H1 (cell line): ENCODE results near the gene PROSER1. TPM values are rescaled to one million over a fixed set of nuclear protein-coding genes. Genes with fewer than 3 reads are reported as not detected.

Experiments
- CTCF ChIA-PET: fragments of 300-600 bp; sonication (Branson Sonifier 250); formaldehyde crosslinking; loops from one replicate; lab custom pipeline; 2021; ENCODE audit not compliant: partially characterized antibody; lab: Charles Lee
- POLR2A ChIA-PET: fragments of 300-600 bp; sonication (Branson Sonifier 250); formaldehyde crosslinking; loops from one replicate; lab custom pipeline; 2021; ENCODE audit warnings: inconsistent platforms; ENCODE audit not compliant: partially characterized antibody; lab: Charles Lee
- DNase-seq, 2 experiments: peaks; one replicate each; pipeline versions ENCODE4 v3.0.0 to v3.0.0-alpha.2; 2010 to 2022; ENCODE audit warnings: low spot score in 2 of 2, low read depth in 1 of 2, mixed read lengths in 1 of 2
- FAIRE-seq: peaks from 2 replicates; lab custom pipeline; 2011; peaks lifted over from hg19 to GRCh38; lab: Jason Lieb, UNC
- H2AFZ ChIP-seq: 2 replicates; pipeline ENCODE4 v1.8.1; 2012; ENCODE audit warnings: low read length, inconsistent platforms
- H2AK5ac ChIP-seq: 2 replicates; pipeline ENCODE4 v1.6.1; 2013; ENCODE audit warnings: low read depth, low read length
- H2BK120ac ChIP-seq: replicated peaks from 2 replicates; pipeline ENCODE3; 2013; ENCODE audit warnings: low read depth, low read length, inconsistent platforms
- H2BK12ac ChIP-seq: 2 replicates; pipeline ENCODE4 v1.6.1; 2013; ENCODE audit warnings: low read depth, low read length
- H2BK15ac ChIP-seq: 2 replicates; pipeline ENCODE4 v1.6.1; 2013; ENCODE audit warnings: low read length
- H2BK20ac ChIP-seq: 2 replicates; pipeline ENCODE4 v1.6.1; 2013; ENCODE audit warnings: low read length
- H2BK5ac ChIP-seq: 2 replicates; pipeline ENCODE4 v1.6.1; 2013; ENCODE audit warnings: low read depth, low read length
- H3K14ac ChIP-seq: 2 replicates; pipeline ENCODE4 v1.6.1; 2013; ENCODE audit warnings: inconsistent platforms; ENCODE audit not compliant: insufficient read length
- H3K18ac ChIP-seq: 2 replicates; pipeline ENCODE4 v1.6.1; 2013; ENCODE audit warnings: low read length; ENCODE audit errors: extremely low read depth
- H3K23ac ChIP-seq: 2 replicates; pipeline ENCODE4 v1.6.1; 2013; ENCODE audit warnings: inconsistent platforms; ENCODE audit not compliant: insufficient read length
- H3K23me2 ChIP-seq: 2 replicates; pipeline ENCODE4 v1.6.1; 2013; ENCODE audit warnings: low read depth, low read length
- H3K27ac ChIP-seq: 2 replicates; pipeline ENCODE4 v1.6.1; 2011; ENCODE audit warnings: low read depth, low read length, inconsistent platforms
- H3K27me3 ChIP-seq, 4 experiments: replicated peaks in 1 of 4; 1 replicate in 1 of 4; 2 replicates in 3 of 4; pipeline versions ENCODE4 v1.6.1 to v1.8.1; 2011 to 2013; ENCODE audit warnings: low read length in 3 of 4, mild to moderate bottlenecking in 3 of 4, inconsistent platforms in 2 of 4, mixed read lengths in 2 of 4, moderate library complexity in 1 of 4; ENCODE audit not compliant: control insufficient read depth in 3 of 4, insufficient read depth in 3 of 4; ENCODE audit errors: extremely low read depth in 1 of 4
- H3K36me3 ChIP-seq, 4 experiments: 2 replicates each; pipeline versions ENCODE4 v1.6.1 to v1.8.1; 2011 to 2013; ENCODE audit warnings: mild to moderate bottlenecking in 4 of 4, low read length in 3 of 4, moderate library complexity in 2 of 4, control low read depth in 1 of 4, inconsistent platforms in 1 of 4; ENCODE audit not compliant: insufficient read depth in 4 of 4, control insufficient read depth in 2 of 4
- H3K4ac ChIP-seq: replicated peaks from 2 replicates; pipeline ENCODE3; 2013; ENCODE audit warnings: low read length, low read depth, mixed read lengths, inconsistent platforms; ENCODE audit not compliant: insufficient read length
- H3K4me1 ChIP-seq, 4 experiments: replicated peaks in 1 of 4; 1 replicate in 1 of 4; 2 replicates in 3 of 4; pipeline versions ENCODE4 v1.6.1 to v1.8.1; 2011 to 2013; ENCODE audit warnings: low read length in 3 of 4, inconsistent platforms in 2 of 4, mixed read lengths in 1 of 4; ENCODE audit not compliant: insufficient read depth in 4 of 4, control insufficient read depth in 3 of 4
- H3K4me2 ChIP-seq, 2 experiments: 2 replicates each; pipeline versions ENCODE4 v1.6.1 to v1.8.1; 2011 to 2013; ENCODE audit warnings: low read depth in 2 of 2, low read length in 2 of 2, control low read depth in 1 of 2, inconsistent platforms in 1 of 2, mild to moderate bottlenecking in 1 of 2; ENCODE audit not compliant: insufficient read depth in 1 of 2
- H3K4me3 ChIP-seq, 4 experiments: fragments of 200-600, 300-600 bp in 1 of 4; sonication (generic), shearing (Covaris generic), sonication (Bioruptor Twin) in 1 of 4; 2 replicates each; pipeline versions ENCODE4 v1.5.1 to v1.8.1; 2011 to 2016; ENCODE audit warnings: low read length in 4 of 4, low read depth in 3 of 4, control low read depth in 2 of 4, inconsistent platforms in 2 of 4, mild to moderate bottlenecking in 2 of 4, mixed read lengths in 1 of 4, moderate library complexity in 1 of 4; ENCODE audit not compliant: insufficient read depth in 2 of 4; ENCODE audit errors: extremely low read depth in 1 of 4
- H3K56ac ChIP-seq: replicated peaks from 2 replicates; pipeline ENCODE3; 2013; ENCODE audit warnings: low read depth, mild to moderate bottlenecking, mixed read lengths, low read length, inconsistent platforms; ENCODE audit not compliant: insufficient read length
- H3K79me1 ChIP-seq: 2 replicates; pipeline ENCODE4 v1.6.1; 2013; ENCODE audit warnings: low read depth, low read length, control low read depth
- H3K79me2 ChIP-seq, 2 experiments: 2 replicates each; pipeline versions ENCODE4 v1.6.1 to v1.8.1; 2012 to 2013; ENCODE audit warnings: low read length in 2 of 2, mild to moderate bottlenecking in 2 of 2, inconsistent platforms in 1 of 2; ENCODE audit not compliant: insufficient read depth in 2 of 2, control insufficient read depth in 1 of 2
- H3K9ac ChIP-seq, 4 experiments: replicated peaks in 1 of 4; 1 replicate in 1 of 4; 2 replicates in 3 of 4; pipeline versions ENCODE4 v1.6.1 to v1.8.1; 2011 to 2013; ENCODE audit warnings: low read depth in 3 of 4, low read length in 3 of 4, control low read depth in 2 of 4, mild to moderate bottlenecking in 2 of 4, moderate library complexity in 2 of 4, inconsistent platforms in 1 of 4; ENCODE audit errors: extremely low read depth in 1 of 4
- H3K9me3 ChIP-seq, 2 experiments: 2 replicates each; pipeline versions ENCODE4 v1.6.1 to v1.8.1; 2012 to 2013; ENCODE audit warnings: mild to moderate bottlenecking in 2 of 2, moderate library complexity in 2 of 2, control low read depth in 1 of 2, inconsistent platforms in 1 of 2, low read depth in 1 of 2, low read length in 1 of 2, mixed read lengths in 1 of 2; ENCODE audit not compliant: insufficient read depth in 2 of 2
- H4K20me1 ChIP-seq, 2 experiments: replicated peaks in 1 of 2; 2 replicates each; pipeline versions ENCODE3 to v1.8.1; 2011 to 2013; ENCODE audit warnings: inconsistent platforms in 2 of 2, low read length in 2 of 2, mild to moderate bottlenecking in 1 of 2; ENCODE audit not compliant: insufficient read depth in 2 of 2, control insufficient read depth in 1 of 2
- H4K5ac ChIP-seq: 2 replicates; pipeline ENCODE4 v1.6.1; 2013; ENCODE audit warnings: low read length, low read depth, mixed read lengths, inconsistent platforms; ENCODE audit not compliant: insufficient read length
- H4K8ac ChIP-seq: 2 replicates; pipeline ENCODE4 v1.8.0; 2013; ENCODE audit warnings: mild to moderate bottlenecking, moderate library complexity, low read length, inconsistent platforms; ENCODE audit not compliant: insufficient read depth; ENCODE audit errors: extremely low read depth
- H4K91ac ChIP-seq: replicated peaks from 2 replicates; pipeline ENCODE3; 2013; ENCODE audit warnings: low read length, mixed read lengths, inconsistent platforms; ENCODE audit not compliant: insufficient read length
- BCL11A ChIP-seq, 2 experiments: IDR thresholded peaks; one replicate each; pipeline ENCODE4 v1.6.1; 2011; ENCODE audit warnings: low read depth in 2 of 2, low read length in 2 of 2, mild to moderate bottlenecking in 2 of 2
- EGR1 ChIP-seq: IDR thresholded peaks from 2 replicates; pipeline ENCODE4 v1.6.1; 2011; ENCODE audit warnings: low read depth, low read length, borderline replicate concordance
- HDAC6 ChIP-seq: IDR thresholded peaks from one replicate; pipeline ENCODE4 v1.7.1; 2012; ENCODE audit warnings: low read depth, mild to moderate bottlenecking, inconsistent platforms, low read length, moderate library complexity
- NANOG ChIP-seq: IDR thresholded peaks from 2 replicates; pipeline ENCODE4 v1.6.1; 2011; ENCODE audit warnings: low read length, low read depth, mild to moderate bottlenecking, inconsistent platforms; ENCODE audit not compliant: insufficient read depth, poor library complexity, severe bottlenecking
- POLR2AphosphoS5 ChIP-seq: IDR thresholded peaks from 2 replicates; pipeline ENCODE4 v1.6.1; 2011; ENCODE audit warnings: low read depth, low read length
- RXRA ChIP-seq: IDR thresholded peaks from 2 replicates; pipeline ENCODE4 v1.6.1; 2011; ENCODE audit warnings: low read depth, mild to moderate bottlenecking, low read length, moderate library complexity; ENCODE audit not compliant: insufficient read depth
- SIN3A ChIP-seq, 2 experiments: IDR thresholded peaks in 1 of 2; conservative IDR thresholded peaks in 1 of 2; 2 replicates each; pipeline ENCODE4 v1.6.1; 2011 to 2012; ENCODE audit warnings: low read length in 2 of 2, improper control_type of control experiment in 1 of 2, low read depth in 1 of 2, mild to moderate bottlenecking in 1 of 2
- TAF1 ChIP-seq: IDR thresholded peaks from 2 replicates; pipeline ENCODE4 v1.6.1; 2011; ENCODE audit warnings: mild to moderate bottlenecking, low read depth, low read length
- WGBS, 2 experiments: shearing (Covaris generic) in 1 of 2; methylation state at CpG; one replicate each; pipeline versions ENCODE4 v1.1.6 to v1.1.7; 2013 to 2015; ENCODE audit warnings: low lambda C conversion rate in 2 of 2, mixed read lengths in 2 of 2, inconsistent platforms in 1 of 2, low coverage in 1 of 2, missing lambda C conversion rate in 1 of 2; ENCODE audit not compliant: insufficient replicate concordance in 2 of 2, insufficient coverage in 1 of 2, insufficient read length in 1 of 2; ENCODE audit errors: extremely low coverage in 1 of 2, missing lambda C conversion rate in 1 of 2; 5-methylcytosine and 5-hydroxymethylcytosine counted together
- long read RNA-seq, 2 experiments: library from RNA in 1 of 2; library from capped mRNA in 1 of 2; stranded (forward); transcript quantifications; one replicate each; pipeline ENCODE4 v2.0.0, GENCODE V29; 2021; ENCODE audit warnings: inconsistent platforms in 1 of 2
- polyA minus RNA-seq, 3 experiments: library from RNA; depleted of rRNA, polyadenylated mRNA; stranded (reverse); fragments of >200 nt; gene quantifications; 1 replicate in 2 of 3; 2 replicates in 1 of 3; pipeline ENCODE4 v1.2.3, GENCODE V29; 2011
- polyA plus RNA-seq, 7 experiments: library from polyadenylated mRNA; depleted of rRNA in 3 of 7; stranded (reverse) in 5 of 7; unstranded in 2 of 7; fragments of >200 nt in 5 of 7; fragments of 200-250 nt in 2 of 7; gene quantifications; 1 replicate in 5 of 7; 2 replicates in 1 of 7; 4 replicates in 1 of 7; pipeline versions ENCODE4 v1.2.1 to v1.2.3, GENCODE V29; 2011 to 2013; ENCODE audit warnings: missing spikeins in 2 of 7, mixed read lengths in 2 of 7
- total RNA-seq: library from RNA; stranded (reverse); fragmentation: NEBNext Ultra II Directional; extraction: Animal tissue kit (Norgen Biotek cat#: 25700); gene quantifications from 2 replicates; pipeline ENCODE4 v1.2.1, GENCODE V29; 2021

PROSER1 gene
- 98.6 and 116 TPM in 2 replicates for total RNA-seq
- polyA plus RNA-seq (2011; rRNA removed): 90.7 and 99.2 TPM in 2 replicates
- polyA plus RNA-seq (2011; cell fraction: cytosol; rRNA removed): 41.0 TPM
- 65.8 TPM for polyA plus RNA-seq (2011; cell fraction: nucleus; rRNA removed)
- 47.9 to 82.0 TPM (median 58.7 TPM) in 4 replicates for polyA plus RNA-seq (2012, experiment 1 of 2)
- polyA plus RNA-seq (2012, experiment 2 of 2): 19.8 TPM
- polyA plus RNA-seq (2013, experiment 1 of 2): 82.2 TPM
- polyA plus RNA-seq (2013, experiment 2 of 2): 80.4 TPM
- 46.5 and 56.7 TPM in 2 replicates for polyA minus RNA-seq (2011; rRNA and poly(A)+ RNA removed)
- polyA minus RNA-seq (2011; cell fraction: cytosol; rRNA and poly(A)+ RNA removed): 47.6 TPM
- 83.0 TPM for polyA minus RNA-seq (2011; cell fraction: nucleus; rRNA and poly(A)+ RNA removed)
- long read RNA-seq, experiment 1, full-length matches to known transcripts: 12 of 65 reads
- long read RNA-seq, experiment 1, partial matches to known transcripts: 35 of 65 reads
- long read RNA-seq, experiment 1, other reads (novel, unspliced or antisense): 18 of 65 reads
- long read RNA-seq, experiment 2, partial matches to known transcripts: 1 of 3 reads
- long read RNA-seq, experiment 2, other reads (novel, unspliced or antisense): 2 of 3 reads

- WGBS, 2 experiments: 1% methylated on average over 40 of the region's 41 CpGs; no CpG with 5 or more reads in 1 of the 2 experiments
- FAIRE-seq: peak; percentile 58
- TF ChIP-seq TAF1: peak; percentile 89
- no peak for TF ChIP-seq HDAC6
- TF ChIP-seq RXRA: no peak
- TF ChIP-seq EGR1: peak; percentile 62; the same call in 1 of the 2 replicates
- peak; percentile 76 for TF ChIP-seq POLR2AphosphoS5
- peak; percentile 32 to 82; a peak in 1 of 4 replicates for TF ChIP-seq SIN3A (conservative IDR thresholded peaks at IDR 0.05 in 1 of 2, IDR thresholded peaks at IDR 0.05 in 1 of 2; ENCODE audit: low read depth in 1 of 2, low read length in 2 of 2)
- no peak for TF ChIP-seq BCL11A (IDR thresholded peaks at IDR 0.05; ENCODE audit: low read depth in 2 of 2, low read length in 2 of 2)
- no peak for TF ChIP-seq NANOG
Measured at GRCh38 chr13:39037880-39038568, at the start of gene PROSER1, which contains the start of gene NHLRC3. Gene PROSER1, minus strand, starts transcription at chr13:39038089. Its CDS starts 847 bp downstream, at chr13:39037242. Gene NHLRC3, plus strand, starts transcription at chr13:39038456. Its CDS starts 184 bp downstream, at chr13:39038640.

More at GRCh38 chr13:39037880-39038568, at the start of gene PROSER1, which contains the start of gene NHLRC3:
- peak within 1 kb of the TSS; percentile 85 for H2BK5ac ChIP-seq
- peak within 1 kb of the TSS; percentile 94 to 99 (median 96) for H3K4me3 ChIP-seq
- H3K18ac ChIP-seq: peak within 1 kb of the TSS; percentile 68
- no peaks in the 10 kb centered on the region for H3K9me3 ChIP-seq
- H2BK12ac ChIP-seq: no peak within 1 kb of the TSS; the same call in 1 of the 2 replicates
- H2AFZ ChIP-seq: peak within 1 kb of the TSS; percentile 83
- peaks cover 3 to 9% of the 10 kb centered on the region in 2 experiments for H4K20me1 ChIP-seq
- peak; percentile 66 to 89 for DNase-seq
- H3K56ac ChIP-seq: peak within 1 kb of the TSS; percentile 91
- H3K36me3 ChIP-seq: peaks cover 0 to 2% (median 0%) of the 10 kb centered on the region in 4 experiments; a peak in 2 of 8 replicates
- H4K8ac ChIP-seq: peak within 1 kb of the TSS; percentile 94; the same call in 1 of the 2 replicates
- no peak within 1 kb of the TSS for H3K23ac ChIP-seq
- peak within 1 kb of the TSS; percentile 76 for H3K27ac ChIP-seq
- H2BK15ac ChIP-seq: peak within 1 kb of the TSS; percentile 63; the same call in 1 of the 2 replicates
- peaks cover 12% of the 10 kb centered on the region for H3K23me2 ChIP-seq
- H3K9ac ChIP-seq: peak within 1 kb of the TSS; percentile 85 to 97 (median 92)
- peaks cover 35 to 57% of the 10 kb centered on the region in 2 experiments for H3K79me2 ChIP-seq
- H2AK5ac ChIP-seq: no peak within 1 kb of the TSS
- H3K4ac ChIP-seq: peak within 1 kb of the TSS; percentile 54
- H2BK120ac ChIP-seq: peak within 1 kb of the TSS; percentile 18
- H3K4me1 ChIP-seq: peaks cover 0 to 10% (median under 1%) of the 10 kb centered on the region in 4 experiments; a peak in 4 of 7 replicates
- H3K79me1 ChIP-seq: no peaks in the 10 kb centered on the region
- H4K91ac ChIP-seq: peak within 1 kb of the TSS; percentile 84
- POLR2A ChIA-PET: interaction anchor here (0.9 to 5.4 kb wide), 12 partner anchors 9 to 51 kb away, joined by 3 to 73 read pairs (median 6); no protein-coding TSS in a partner anchor
- CTCF ChIA-PET: interaction anchor here (1.1 to 1.6 kb wide), 6 partner anchors 9 to 61 kb away, joined by 3 to 8 read pairs (median 4); no protein-coding TSS in a partner anchor
- no peak within 1 kb of the TSS for H3K14ac ChIP-seq
- H3K27me3 ChIP-seq: no peaks in the 10 kb centered on the region; a peak in 1 of 7 replicates
- peak within 1 kb of the TSS; percentile 57; the same call in 1 of the 2 replicates for H2BK20ac ChIP-seq
- peak within 1 kb of the TSS; percentile 79 to 81 for H3K4me2 ChIP-seq
- H4K5ac ChIP-seq: peak within 1 kb of the TSS; percentile 92
